Measurements from ENCODE around the gene POLR2F.
"Not testable (repeated sequence)": the region's sequence is repeated elsewhere in the genome, so short reads cannot be mapped to it uniquely, and the experiment has no call there.

The POLR2F gene

DNA sequence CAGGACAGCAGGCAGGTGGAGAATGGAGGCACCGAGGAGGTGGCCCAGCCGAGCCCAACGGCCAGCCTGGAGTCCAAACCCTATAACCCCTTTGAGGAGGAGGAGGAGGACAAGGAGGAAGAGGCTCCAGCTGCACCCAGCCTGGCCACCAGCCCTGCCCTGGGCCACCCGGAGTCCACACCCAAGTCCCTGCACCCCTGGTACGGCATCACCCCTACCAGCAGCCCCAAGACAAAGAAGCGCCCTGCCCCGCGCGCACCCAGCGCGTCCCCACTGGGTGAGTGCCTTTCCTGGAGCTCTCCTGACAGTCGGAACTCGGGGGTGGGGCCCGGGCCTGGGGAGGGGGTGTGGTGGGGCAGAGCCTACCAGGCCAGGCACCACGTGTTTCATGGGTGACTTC is 27.7 kb upstream of the POLR2F start:
- DNase-seq = no peak

DNA sequence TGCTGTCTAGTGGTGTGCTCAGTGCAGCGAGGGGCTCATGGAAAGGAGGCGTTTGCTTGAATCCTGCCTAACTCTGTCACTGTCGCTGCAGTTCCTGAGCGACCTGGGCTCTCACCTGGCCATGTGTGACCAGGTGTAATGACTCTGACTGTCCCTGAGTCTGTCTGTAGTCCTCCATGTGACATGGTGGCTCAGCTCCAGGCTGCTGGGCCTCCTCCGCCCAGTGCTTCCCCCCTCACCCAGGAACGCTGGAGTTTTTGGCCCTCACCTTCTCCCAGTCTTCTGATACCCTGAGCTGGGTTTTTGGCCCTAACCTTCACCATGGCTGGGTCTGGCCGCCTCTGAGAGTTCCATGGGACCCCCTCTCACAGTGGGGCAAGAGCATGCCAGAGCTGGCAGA is 27.1 kb upstream of the POLR2F start:
- no peak for DNase-seq

GRCh38 chr22:37926771-37927636 is 26.5 kb upstream of the POLR2F start:
- DNase-seq = no peak

GRCh38 chr22:37927637-37927936 is 25.9 kb upstream of the POLR2F start:
- DNase-seq = no peak

DNA sequence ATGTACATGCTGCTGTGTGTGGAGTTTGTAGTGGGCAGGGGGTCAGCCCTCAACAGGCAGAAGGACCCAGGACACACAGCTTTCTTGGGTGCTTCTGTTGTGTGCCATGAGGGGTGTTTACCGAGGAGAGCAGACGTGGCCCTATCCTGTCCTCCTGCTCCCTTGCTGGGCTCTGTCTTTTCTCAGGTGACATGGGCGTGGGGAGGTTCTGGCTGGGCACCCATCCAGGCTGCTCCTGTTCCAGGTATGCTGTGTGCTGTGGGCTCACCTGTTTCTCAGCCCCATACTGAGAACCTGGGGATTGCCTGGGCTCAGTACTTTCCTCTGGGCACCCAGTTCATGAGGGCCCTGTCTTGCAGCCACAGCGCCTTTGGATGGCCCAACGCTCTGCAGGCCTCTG is 24.1 kb upstream of the POLR2F start:
- DNase-seq = no peak

- no peak for DNase-seq
These were observed 23.1 kb upstream of the POLR2F start for GRCh38 chr22:37930270-37930951.

DNA sequence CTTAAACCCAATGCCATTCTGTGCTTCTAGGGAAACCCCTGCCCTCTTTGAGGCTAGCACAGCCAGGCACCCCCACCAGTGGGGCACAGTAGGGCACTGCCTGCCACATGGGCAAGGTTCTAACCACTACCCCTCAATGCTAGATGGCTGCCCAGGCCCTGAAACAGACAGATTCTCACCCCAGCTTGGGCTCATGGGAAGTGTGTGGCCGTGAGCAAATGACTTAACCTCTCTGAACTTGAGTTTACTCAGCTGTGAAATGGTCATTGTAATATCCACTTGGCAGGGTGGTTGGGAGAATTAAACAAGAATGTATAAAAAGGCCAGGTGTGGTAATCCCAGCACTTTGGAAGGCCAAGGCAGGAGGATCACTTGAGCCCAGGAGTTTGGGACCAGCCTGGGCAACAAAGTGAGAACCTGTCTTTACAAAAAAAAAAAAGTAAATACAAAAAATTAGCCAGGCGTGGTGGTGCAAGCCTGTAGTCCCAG is 22.5 kb upstream of the POLR2F start:
- DNase-seq = no peak

- no peak for DNase-seq
These were observed 21.6 kb upstream of the POLR2F start for GRCh38 chr22:37931893-37932389.

DNA sequence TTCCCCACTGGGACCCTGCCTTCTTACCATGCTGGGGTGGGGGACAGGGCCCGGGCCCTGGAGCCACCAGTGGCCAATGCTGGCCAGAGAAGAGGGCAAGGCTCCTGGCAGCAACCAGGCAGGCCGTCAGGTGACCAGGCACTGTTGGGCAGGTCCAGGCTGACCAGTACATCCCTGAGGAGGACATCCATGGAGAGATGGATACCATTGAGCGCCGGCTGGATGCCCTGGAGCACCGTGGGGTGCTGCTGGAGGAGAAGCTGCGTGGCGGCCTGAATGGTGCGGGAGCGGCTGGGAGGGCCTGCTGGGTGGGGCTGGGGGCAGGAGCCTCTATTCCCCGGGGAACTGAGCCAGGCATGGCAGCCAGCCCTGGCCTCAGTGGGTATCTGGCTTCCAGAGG is 21.1 kb upstream of the POLR2F start:
- DNase-seq = no peak

GRCh38 chr22:37932821-37933578 is 20.5 kb upstream of the POLR2F start:
- DNase-seq = no peak

GRCh38 chr22:37933711-37934376 is 19.7 kb upstream of the POLR2F start:
- DNase-seq = peak; percentile 79

GRCh38 chr22:37940698-37941376 is 12.7 kb upstream of the POLR2F start:
- no peak for DNase-seq

DNA sequence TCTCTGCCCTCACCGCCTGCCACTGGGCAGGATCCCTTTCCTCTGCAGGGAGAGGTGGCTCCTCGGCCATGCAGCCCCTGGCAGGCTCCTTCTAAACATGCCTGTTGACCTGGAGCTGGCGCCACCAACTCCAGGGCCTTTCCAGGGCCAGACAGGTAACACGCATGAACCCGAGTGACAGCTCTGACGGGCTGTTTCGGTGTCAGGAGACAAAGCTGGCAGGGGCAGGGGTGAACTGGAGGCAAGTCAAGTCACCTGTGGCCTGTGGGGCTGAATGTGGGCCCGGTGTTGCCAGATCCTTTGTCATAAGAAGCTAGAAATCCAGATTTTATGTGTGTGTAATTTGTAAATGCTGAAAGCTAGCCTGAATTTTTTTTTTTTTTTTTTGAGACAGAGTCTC is 11.4 kb upstream of the POLR2F start:
- DNase-seq = no peak

- no peak for DNase-seq
These were observed 10.2 kb upstream of the POLR2F start for GRCh38 chr22:37943136-37943824.

- no peak for DNase-seq
These were observed 9.7 kb upstream of the POLR2F start for GRCh38 chr22:37943825-37944198.

GRCh38 chr22:37944423-37944822 is 9.1 kb upstream of the POLR2F start:
- DNase-seq = not testable (repeated sequence)

DNA sequence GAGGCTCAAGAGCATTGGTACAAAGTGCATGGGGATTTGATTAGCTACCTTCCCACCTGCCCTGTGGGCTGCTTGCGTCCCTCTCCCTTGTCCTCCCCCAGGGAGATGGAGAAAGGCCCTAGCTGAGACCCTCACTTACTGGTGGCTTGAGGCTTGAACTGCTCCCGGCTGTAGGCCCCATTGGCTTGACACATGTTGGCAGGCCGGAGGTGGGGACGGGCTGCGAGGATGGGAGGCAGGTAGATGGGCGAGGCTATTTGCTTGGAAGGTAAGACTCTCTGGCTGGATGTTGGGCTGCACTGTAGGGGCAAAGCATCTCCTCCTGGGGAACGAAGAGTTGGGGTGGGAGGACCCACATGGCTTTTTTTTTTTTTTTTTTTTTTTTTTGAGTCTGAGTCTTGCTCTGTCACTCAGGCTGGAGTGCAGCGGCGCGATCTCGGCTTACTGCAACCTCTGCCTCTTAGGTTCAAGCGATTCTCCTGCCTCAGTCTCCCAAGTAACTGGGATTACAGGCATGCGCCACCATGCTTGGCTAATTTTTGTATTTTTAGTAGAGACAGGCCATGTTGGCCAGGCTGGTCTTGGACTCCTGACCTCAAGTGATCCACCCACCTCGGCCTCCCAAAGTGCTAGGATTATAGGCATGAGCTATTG is 6.2 kb upstream of the POLR2F start:
- not testable (repeated sequence) for DNase-seq

GRCh38 chr22:37951305-37951704 is 2.2 kb upstream of the POLR2F start:
- DNase-seq = no peak

DNA sequence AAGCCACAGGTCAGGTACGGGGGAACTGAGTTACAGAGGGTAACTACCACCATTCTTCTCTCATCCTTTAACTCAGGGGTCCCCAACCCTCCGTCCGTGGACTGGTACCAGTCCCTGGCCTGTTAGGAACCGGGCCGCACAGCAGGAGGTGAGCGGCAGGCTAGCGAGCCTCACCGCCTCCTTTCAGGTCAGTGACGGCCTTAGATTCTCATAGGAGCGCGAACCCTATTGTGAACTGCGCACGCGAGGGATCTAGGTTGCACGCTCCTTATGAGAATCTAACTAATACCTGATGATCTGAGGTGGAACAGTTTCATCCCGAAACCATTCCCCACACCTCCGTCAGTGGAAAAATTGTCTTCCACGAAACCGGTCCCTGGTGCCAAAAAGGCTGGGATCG is 870 bp upstream of the POLR2F start:
- DNase-seq = not testable (repeated sequence)

GRCh38 chr22:37953062-37953436 is 450 bp upstream of the POLR2F start:
- DNase-seq = no peak

- no peak for DNase-seq
These were observed 1.2 kb downstream of the POLR2F start for GRCh38 chr22:37954686-37955085.

Data from CD4-positive, alpha-beta T cell treated with Interleukin-17A for 1 hour (primary cell).